RWPE2 (cell line): ENCODE measurements around the gene WDR70.
"Not testable (repeated sequence)": the region's sequence is repeated elsewhere in the genome, so short reads cannot be mapped to it uniquely, and the experiment has no call there.

Experiments
- ATAC-seq: fragments of 200-7000 bp; cut with Tn5 transposase; 3 replicates; pipeline ENCODE4 v1.9.1; 2021; ENCODE audit warnings: low read depth
- DNase-seq: peaks from one replicate; pipeline ENCODE4 v3.0.0-alpha.2; 2020; ENCODE audit warnings: low spot score
- H3K27ac ChIP-seq: fragments of 450-650 bp; 2 replicates; pipeline ENCODE4 v1.5.1; 2017; ENCODE audit warnings: mild to moderate bottlenecking; ENCODE audit not compliant: poor library complexity, severe bottlenecking
- H3K27me3 ChIP-seq: fragments of 250-450 bp; sonication (Bioruptor Pico); 2 replicates; pipeline ENCODE4 v1.5.1; 2021; ENCODE audit warnings: mild to moderate bottlenecking, moderate library complexity; ENCODE audit not compliant: insufficient read depth, poor library complexity, severe bottlenecking
- H3K36me3 ChIP-seq: fragments of 250-450 bp; sonication (Bioruptor Pico); 2 replicates; pipeline ENCODE4 v1.5.1; 2020; ENCODE audit warnings: low read depth, mild to moderate bottlenecking, moderate library complexity
- H3K4me1 ChIP-seq: fragments of 250-450 bp; sonication (Bioruptor Pico); 2 replicates; pipeline ENCODE4 v1.5.1; 2021; ENCODE audit warnings: mild to moderate bottlenecking, moderate library complexity; ENCODE audit not compliant: insufficient read depth, poor library complexity, severe bottlenecking
- H3K4me3 ChIP-seq: fragments of 250-450 bp; sonication (Bioruptor Pico); 2 replicates; pipeline ENCODE4 v1.5.1; 2021; ENCODE audit warnings: mild to moderate bottlenecking, moderate library complexity; ENCODE audit not compliant: severe bottlenecking
- H3K9me3 ChIP-seq: fragments of 250-450 bp; sonication (Bioruptor Pico); 2 replicates; pipeline ENCODE4 v1.5.1; 2021; ENCODE audit warnings: mild to moderate bottlenecking, moderate library complexity; ENCODE audit not compliant: severe bottlenecking
- TF ChIP-seq, protein P1 (sequence below): fragments of 450-650 bp; IDR thresholded peaks from one replicate; pipeline ENCODE4 v1.5.1; 2017; ENCODE audit warnings: mild to moderate bottlenecking, moderate library complexity; ENCODE audit not compliant: poor library complexity, severe bottlenecking

The WDR70 gene

DNA sequence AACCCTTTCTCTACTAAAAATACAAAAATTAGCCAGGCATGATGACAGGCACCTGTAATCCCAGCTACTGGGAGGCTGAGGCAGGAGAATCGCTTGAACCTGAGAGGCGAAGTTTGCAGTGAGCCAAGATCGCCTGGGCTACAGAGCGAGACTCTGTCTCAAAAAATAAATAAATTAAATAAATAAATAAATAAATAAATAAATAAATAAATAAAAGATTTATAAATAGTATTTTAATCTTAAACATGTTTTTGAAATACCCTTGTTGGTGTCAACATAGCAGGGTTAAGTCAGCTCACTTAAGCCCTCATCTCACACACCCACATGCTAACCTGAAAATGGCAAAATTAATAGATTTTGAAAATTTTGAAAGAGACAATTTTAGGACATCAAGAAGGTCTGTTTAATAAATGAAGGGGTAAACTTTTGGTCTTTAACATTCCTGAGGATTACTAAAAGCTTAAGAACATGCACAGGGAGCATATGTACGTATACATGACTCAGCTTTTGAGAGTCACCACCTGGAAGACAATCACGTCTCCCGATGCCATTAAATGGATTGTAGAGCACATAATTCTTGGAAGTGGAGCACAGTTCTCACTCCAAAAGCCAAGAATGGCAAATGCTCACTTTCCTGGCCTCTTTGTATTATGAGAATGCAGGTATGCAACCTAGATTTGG lies 258.2 kb downstream of the WDR70 start:
- peak; percentile 83 for ATAC-seq
- no peak for DNase-seq
- Histone ChIP-seq H3K27ac (no peak overlapping the region), H3K4me1 (peaks cover 15% of the 10 kb centered on the region), H3K36me3 (no peaks in the 10 kb centered on the region), H3K27me3 (no peaks in the 10 kb centered on the region), H3K9me3 (no peaks in the 10 kb centered on the region), H3K4me3 (no peak overlapping the region)
- TF ChIP-seq, protein P1, sequence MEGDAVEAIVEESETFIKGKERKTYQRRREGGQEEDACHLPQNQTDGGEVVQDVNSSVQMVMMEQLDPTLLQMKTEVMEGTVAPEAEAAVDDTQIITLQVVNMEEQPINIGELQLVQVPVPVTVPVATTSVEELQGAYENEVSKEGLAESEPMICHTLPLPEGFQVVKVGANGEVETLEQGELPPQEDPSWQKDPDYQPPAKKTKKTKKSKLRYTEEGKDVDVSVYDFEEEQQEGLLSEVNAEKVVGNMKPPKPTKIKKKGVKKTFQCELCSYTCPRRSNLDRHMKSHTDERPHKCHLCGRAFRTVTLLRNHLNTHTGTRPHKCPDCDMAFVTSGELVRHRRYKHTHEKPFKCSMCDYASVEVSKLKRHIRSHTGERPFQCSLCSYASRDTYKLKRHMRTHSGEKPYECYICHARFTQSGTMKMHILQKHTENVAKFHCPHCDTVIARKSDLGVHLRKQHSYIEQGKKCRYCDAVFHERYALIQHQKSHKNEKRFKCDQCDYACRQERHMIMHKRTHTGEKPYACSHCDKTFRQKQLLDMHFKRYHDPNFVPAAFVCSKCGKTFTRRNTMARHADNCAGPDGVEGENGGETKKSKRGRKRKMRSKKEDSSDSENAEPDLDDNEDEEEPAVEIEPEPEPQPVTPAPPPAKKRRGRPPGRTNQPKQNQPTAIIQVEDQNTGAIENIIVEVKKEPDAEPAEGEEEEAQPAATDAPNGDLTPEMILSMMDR, result no peak

DNA sequence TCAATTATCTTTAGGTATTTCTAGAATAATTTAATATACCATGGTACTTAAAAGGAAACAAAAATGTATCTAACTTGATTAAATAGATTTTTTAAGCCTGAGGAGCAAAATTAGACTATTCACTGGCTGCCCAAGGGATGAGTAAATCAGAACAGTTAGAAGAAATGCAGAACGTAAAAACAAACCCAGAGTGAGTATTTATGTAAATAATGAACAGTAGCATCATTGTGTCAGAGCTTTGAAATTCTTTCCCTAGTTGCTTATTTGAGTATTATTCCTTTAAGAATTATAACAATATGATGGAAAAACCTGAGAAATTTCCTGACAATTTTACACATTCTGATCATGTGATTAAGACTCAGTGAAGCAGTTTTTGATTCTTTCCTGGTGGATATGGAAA lies 259.8 kb downstream of the WDR70 start:
- ATAC-seq, result no peak
- TF ChIP-seq, protein P1, result no peak

DNA sequence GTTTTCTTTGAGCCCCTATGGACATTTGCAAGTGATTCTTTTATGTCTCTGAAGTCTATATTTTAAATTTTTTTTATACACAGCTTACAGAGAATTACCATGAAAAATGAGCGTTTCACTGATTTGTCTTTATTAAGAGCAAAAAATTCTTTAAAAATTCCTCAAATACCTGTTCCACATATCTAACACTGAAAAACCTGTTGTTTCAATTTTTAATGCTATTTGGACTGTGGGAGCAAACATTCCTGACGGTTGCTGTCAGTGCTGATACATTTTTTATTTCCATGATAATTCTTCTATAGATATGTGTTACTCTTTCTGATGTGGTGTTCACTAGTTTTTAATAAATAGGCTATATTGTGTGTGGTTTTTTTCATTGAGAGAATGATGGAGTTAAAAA lies 261.0 kb downstream of the WDR70 start:
- DNase-seq, result no peak
- Histone ChIP-seq H3K36me3 (no peaks in the 10 kb centered on the region), H3K4me1 (peaks cover 15% of the 10 kb centered on the region), H3K27me3 (no peaks in the 10 kb centered on the region), H3K4me3 (no peak overlapping the region), H3K27ac (no peak overlapping the region), H3K9me3 (no peaks in the 10 kb centered on the region)
- ATAC-seq, result peak; percentile 44; the same call in 2 of the 3 replicates
- TF ChIP-seq, protein P1, result no peak

More for the DNA sequence above, 259.8 kb downstream of the WDR70 start:
- H3K4me1 ChIP-seq, result peaks cover 15% of the 10 kb centered on the region
- no peaks in the 10 kb centered on the region for H3K36me3 ChIP-seq
- H3K27ac ChIP-seq, result no peak overlapping the region
- no peaks in the 10 kb centered on the region for H3K9me3 ChIP-seq
- H3K27me3 ChIP-seq, result no peaks in the 10 kb centered on the region
- no peak overlapping the region for H3K4me3 ChIP-seq
- no peak for DNase-seq

DNA sequence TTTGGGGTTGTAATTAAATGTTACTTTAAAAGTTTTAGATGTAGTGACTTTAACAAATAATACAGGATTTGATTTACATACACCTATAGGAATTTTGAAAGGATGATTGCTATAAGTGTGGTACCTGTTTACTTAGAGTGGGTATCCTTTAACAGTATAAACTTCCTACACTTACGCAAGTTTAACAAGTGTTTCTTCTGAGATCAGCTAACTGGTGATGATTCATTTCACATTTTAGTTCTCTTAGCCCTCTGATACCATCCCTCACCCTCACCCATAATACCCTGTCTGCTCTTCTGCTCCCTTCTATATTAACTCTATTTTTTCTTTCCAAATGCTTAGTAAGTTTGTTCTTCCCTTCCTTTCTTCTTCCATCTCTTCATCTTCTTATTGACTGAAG lies 262.8 kb downstream of the WDR70 start:
- TF ChIP-seq, protein P1, result no peak
- Histone ChIP-seq H3K27ac (no peak overlapping the region), H3K4me3 (no peak overlapping the region), H3K27me3 (no peaks in the 10 kb centered on the region), H3K36me3 (no peaks in the 10 kb centered on the region), H3K4me1 (peaks cover 15% of the 10 kb centered on the region), H3K9me3 (no peaks in the 10 kb centered on the region)
- DNase-seq, result no peak
- ATAC-seq, result peak; percentile 62

- TF ChIP-seq, protein P1, result no peak
- Histone ChIP-seq H3K4me3 (no peak overlapping the region), H3K27me3 (no peaks in the 10 kb centered on the region), H3K9me3 (peaks cover 2% of the 10 kb centered on the region), H3K4me1 (no peaks in the 10 kb centered on the region), H3K27ac (no peak overlapping the region), H3K36me3 (no peaks in the 10 kb centered on the region)
- ATAC-seq (no peak), DNase-seq (no peak)
Observed at GRCh38 chr5:37645707-37646106, 266.6 kb downstream of the WDR70 start.

DNA sequence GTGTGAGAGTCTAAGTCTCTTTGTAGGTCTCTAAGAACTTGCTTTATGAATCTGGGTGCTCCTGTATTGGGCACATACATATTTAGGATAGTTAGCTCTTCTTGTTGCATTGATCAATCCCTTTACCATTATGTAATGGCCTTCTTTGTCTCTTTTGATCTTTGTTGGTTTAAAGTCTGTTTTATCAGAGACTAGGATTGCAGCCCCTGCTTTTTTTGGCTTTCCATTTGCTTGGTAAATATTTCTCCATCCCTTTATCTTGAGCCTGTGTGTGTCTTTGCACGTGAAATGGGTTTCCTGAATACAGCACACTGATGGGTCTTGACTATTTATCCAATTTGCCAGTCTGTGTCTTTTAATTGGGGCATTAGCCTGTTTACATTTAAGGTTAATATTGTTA lies 275.4 kb downstream of the WDR70 start:
- not testable (repeated sequence) for H3K4me3 ChIP-seq

More for the DNA sequence above, 275.4 kb downstream of the WDR70 start:
- DNase-seq, H3K27me3 ChIP-seq, ATAC-seq, H3K36me3 ChIP-seq, H3K4me1 ChIP-seq, H3K9me3 ChIP-seq, H3K27ac ChIP-seq: not testable (repeated sequence)
